GM23338 (cell line): ENCODE data around the gene H2BW1. TPM values are rescaled to one million over a fixed set of nuclear protein-coding genes. Genes with fewer than 3 reads are reported as not detected.
"Not testable (repeated sequence)": the region's sequence is repeated elsewhere in the genome, so short reads cannot be mapped to it uniquely, and the experiment has no call there.

Experiments used
- ATAC-seq: fragments of 200-7000 bp; cut with Tn5 transposase; 3 replicates; pipeline ENCODE4 v1.9.1; 2020
- DNase-seq: peaks from one replicate; pipeline ENCODE4 v3.0.0-alpha.2; 2015; ENCODE audit warnings: low spot score
- H2AFZ ChIP-seq: fragments of 200-600 bp; sonication (generic); 2 replicates; pipeline ENCODE4 v1.8.0; 2016; ENCODE audit warnings: antibody characterized with exemption, mild to moderate bottlenecking, moderate library complexity
- H3F3A ChIP-seq: fragments of 200-600 bp; sonication (generic); replicated peaks from 2 replicates; pipeline ENCODE4 v1.8.0; 2017; ENCODE audit warnings: antibody characterized with exemption, mixed run types, low read depth
- H3K27ac ChIP-seq: fragments of 200-600 bp; sonication (generic); 2 replicates; pipeline ENCODE4 v1.6.1; 2016; ENCODE audit warnings: low read depth
- H3K27me3 ChIP-seq: fragments of 200-600 bp; sonication (generic); 2 replicates; pipeline ENCODE4 v1.8.0; 2016; ENCODE audit warnings: mild to moderate bottlenecking, mixed run types, moderate library complexity; ENCODE audit not compliant: insufficient read depth
- H3K36me3 ChIP-seq: fragments of 200-600 bp; sonication (generic); 2 replicates; pipeline ENCODE4 v1.8.0; 2016; ENCODE audit warnings: mild to moderate bottlenecking; ENCODE audit not compliant: insufficient read depth
- H3K4me1 ChIP-seq: fragments of 200-600 bp; sonication (generic); 2 replicates; pipeline ENCODE4 v1.8.0; 2016; ENCODE audit warnings: mild to moderate bottlenecking, moderate library complexity; ENCODE audit not compliant: insufficient read depth
- H3K4me2 ChIP-seq: fragments of 200-600 bp; sonication (generic); 2 replicates; pipeline ENCODE4 v1.7.1; 2017; ENCODE audit warnings: mixed run types
- H3K4me3 ChIP-seq: fragments of 200-600 bp; sonication (generic); 2 replicates; pipeline ENCODE4 v1.6.1; 2016; ENCODE audit warnings: mixed run types
- H3K79me2 ChIP-seq: fragments of 200-600 bp; sonication (generic); replicated peaks from 2 replicates; pipeline ENCODE4 v1.8.0; 2017; ENCODE audit warnings: mild to moderate bottlenecking; ENCODE audit not compliant: insufficient read depth
- H3K9me2 ChIP-seq: fragments of 200-600 bp; sonication (generic); 2 replicates; pipeline ENCODE4 v1.8.0; 2017; ENCODE audit not compliant: insufficient read depth
- H4K20me1 ChIP-seq: fragments of 200-600 bp; sonication (generic); replicated peaks from 2 replicates; pipeline ENCODE4 v1.8.0; 2017; ENCODE audit warnings: mild to moderate bottlenecking; ENCODE audit not compliant: insufficient read depth
- H3K27ac Mint-ChIP-seq: 2 replicates; pipeline ENCODE4 v1.8.0; 2020; ENCODE audit warnings: inconsistent platforms, mild to moderate bottlenecking, moderate library complexity, mixed read lengths
- H3K27me3 Mint-ChIP-seq: 3 replicates; pipeline ENCODE4 v1.8.0; 2022; ENCODE audit warnings: low read depth, mild to moderate bottlenecking, moderate library complexity, mixed read lengths, inconsistent platforms; ENCODE audit not compliant: insufficient read depth, poor library complexity
- H3K36me3 Mint-ChIP-seq: 3 replicates; pipeline ENCODE4 v1.8.0; 2021; ENCODE audit warnings: low read depth, mild to moderate bottlenecking, inconsistent platforms, moderate library complexity, mixed read lengths
- H3K4me1 Mint-ChIP-seq: 3 replicates; pipeline ENCODE4 v1.8.0; 2020; ENCODE audit warnings: mild to moderate bottlenecking, inconsistent platforms, mixed read lengths
- H3K4me3 Mint-ChIP-seq: 3 replicates; pipeline ENCODE4 v1.8.0; 2021; ENCODE audit warnings: moderate library complexity, mild to moderate bottlenecking, inconsistent platforms, mixed read lengths
- H3K9me3 Mint-ChIP-seq: 3 replicates; pipeline ENCODE4 v1.8.0; 2020; ENCODE audit warnings: moderate library complexity, mild to moderate bottlenecking, inconsistent platforms, mixed read lengths
- ETS1 ChIP-seq: IDR thresholded peaks from 2 replicates; pipeline ENCODE4 v1.6.1; 2016; ENCODE audit warnings: antibody characterized with exemption
- EZH2phosphoT487 ChIP-seq: fragments of 200-600 bp; sonication (generic); IDR thresholded peaks from one replicate; pipeline ENCODE4 v1.8.1; 2018; ENCODE audit warnings: antibody characterized with exemption; ENCODE audit not compliant: unreplicated experiment
- NANOG ChIP-seq: IDR thresholded peaks from 2 replicates; pipeline ENCODE4 v1.6.1; 2016; ENCODE audit warnings: antibody characterized with exemption, borderline replicate concordance
- REST ChIP-seq: IDR thresholded peaks from one replicate; pipeline ENCODE4 v1.6.1; 2018; ENCODE audit warnings: antibody characterized with exemption; ENCODE audit not compliant: unreplicated experiment
- ZNF331 ChIP-seq: fragments of 250-450 bp; sonication (Bioruptor Pico); IDR thresholded peaks from 2 replicates; pipeline ENCODE4 v1.5.0; 2020; ENCODE audit warnings: low read depth, mild to moderate bottlenecking, moderate library complexity
- polyA plus RNA-seq: library from polyadenylated mRNA; unstranded; fragments of >200 nt; fragmentation: Nextera tagmentation; extraction: Ambion mirVana; gene quantifications from 2 replicates; pipeline ENCODE4 v1.2.1, GENCODE V29; 2016
- total RNA-seq: library from RNA; depleted of rRNA; stranded (reverse); fragments of >200 nt; shearing (Covaris generic); gene quantifications from 2 replicates; pipeline ENCODE4 v1.2.3, GENCODE V29; 2014

The H2BW1 gene
- total and polyA plus RNA-seq, 2 experiments from 2014 or later: 0.35 TPM; not detected in 1

- H3K9me2 ChIP-seq, H3K36me3 Mint-ChIP-seq, H3K27me3 ChIP-seq, ATAC-seq, H3K27ac Mint-ChIP-seq, H3K4me3 Mint-ChIP-seq, H3F3A ChIP-seq, H3K4me2 ChIP-seq, H4K20me1 ChIP-seq, H3K4me1 Mint-ChIP-seq, H3K9me3 Mint-ChIP-seq, H3K4me3 ChIP-seq, DNase-seq, H3K4me1 ChIP-seq, H3K79me2 ChIP-seq, H3K27ac ChIP-seq, H2AFZ ChIP-seq, H3K36me3 ChIP-seq, H3K27me3 Mint-ChIP-seq: not testable (repeated sequence)
Observed at GRCh38 chrX:104062636-104063035, 49.1 kb upstream of the H2BW1 start.

- H2AFZ ChIP-seq, H3K9me2 ChIP-seq, H3F3A ChIP-seq, H3K4me1 Mint-ChIP-seq, H4K20me1 ChIP-seq, H3K27me3 Mint-ChIP-seq, H3K36me3 ChIP-seq, H3K4me1 ChIP-seq, H3K4me2 ChIP-seq, H3K27me3 ChIP-seq, H3K4me3 Mint-ChIP-seq, H3K4me3 ChIP-seq, H3K36me3 Mint-ChIP-seq, DNase-seq, H3K79me2 ChIP-seq, H3K27ac Mint-ChIP-seq, H3K9me3 Mint-ChIP-seq, H3K27ac ChIP-seq: not testable (repeated sequence)
- ATAC-seq: peak; percentile 59
Observed at GRCh38 chrX:104054956-104055355, 41.4 kb upstream of the H2BW1 start.

GRCh38 chrX:104047171-104047570 is 33.7 kb upstream of the H2BW1 start:
- Histone ChIP-seq H3K36me3 (no peaks in the 10 kb centered on the region), H3K4me2 (no peak overlapping the region), H3K27me3 (no peaks in the 10 kb centered on the region), H3K9me2 (no peaks in the 10 kb centered on the region), H3K79me2 (no peaks in the 10 kb centered on the region), H3F3A (no peaks in the 10 kb centered on the region), H3K4me3 (no peak overlapping the region), H2AFZ (no peak overlapping the region), H3K4me1 (no peaks in the 10 kb centered on the region), H4K20me1 (no peaks in the 10 kb centered on the region), H3K27ac (no peak overlapping the region)
- DNase-seq (no peak), ATAC-seq (no peak)
- no peak overlapping the region for H3K4me3 Mint-ChIP-seq
- H3K36me3 Mint-ChIP-seq: no peaks in the 10 kb centered on the region
- H3K27me3 Mint-ChIP-seq: no peaks in the 10 kb centered on the region
- no peaks in the 10 kb centered on the region for H3K9me3 Mint-ChIP-seq
- peaks cover 9% of the 10 kb centered on the region for H3K4me1 Mint-ChIP-seq
- no peak for TF ChIP-seq ETS1
- no peak for TF ChIP-seq REST
- no peak for TF ChIP-seq ZNF331 (CRISPR knock-in tag)
- TF ChIP-seq NANOG: no peak
- no peak for TF ChIP-seq EZH2phosphoT487
- H3K27ac Mint-ChIP-seq: no peak overlapping the region
